Measurements from ENCODE around the gene RNU5D-1. TPM values are rescaled to one million over a fixed set of nuclear protein-coding genes. Genes with fewer than 3 reads are reported as not detected.

Gene RNU5D-1
- total RNA-seq, 1 donor from 2014 or later: not detected

GRCh38 chr1:44733365-44733764, 2.4 kb upstream of the RNU5D-1 start:
- Mint-ChIP-seq H3K27ac (ENCODE audit: unreplicated experiment) (no peak overlapping the region), H3K9me3 (ENCODE audit: unreplicated experiment) (no peaks in the 10 kb centered on the region), H3K4me3 (ENCODE audit: unreplicated experiment) (no peak overlapping the region), H3K4me1 (ENCODE audit: unreplicated experiment) (peaks cover 10% of the 10 kb centered on the region), H3K27me3 (ENCODE audit: unreplicated experiment) (peaks cover 5% of the 10 kb centered on the region), H3K36me3 (ENCODE audit: low read depth, unreplicated experiment) (peaks cover 4% of the 10 kb centered on the region)
- TF ChIP-seq, protein P1, sequence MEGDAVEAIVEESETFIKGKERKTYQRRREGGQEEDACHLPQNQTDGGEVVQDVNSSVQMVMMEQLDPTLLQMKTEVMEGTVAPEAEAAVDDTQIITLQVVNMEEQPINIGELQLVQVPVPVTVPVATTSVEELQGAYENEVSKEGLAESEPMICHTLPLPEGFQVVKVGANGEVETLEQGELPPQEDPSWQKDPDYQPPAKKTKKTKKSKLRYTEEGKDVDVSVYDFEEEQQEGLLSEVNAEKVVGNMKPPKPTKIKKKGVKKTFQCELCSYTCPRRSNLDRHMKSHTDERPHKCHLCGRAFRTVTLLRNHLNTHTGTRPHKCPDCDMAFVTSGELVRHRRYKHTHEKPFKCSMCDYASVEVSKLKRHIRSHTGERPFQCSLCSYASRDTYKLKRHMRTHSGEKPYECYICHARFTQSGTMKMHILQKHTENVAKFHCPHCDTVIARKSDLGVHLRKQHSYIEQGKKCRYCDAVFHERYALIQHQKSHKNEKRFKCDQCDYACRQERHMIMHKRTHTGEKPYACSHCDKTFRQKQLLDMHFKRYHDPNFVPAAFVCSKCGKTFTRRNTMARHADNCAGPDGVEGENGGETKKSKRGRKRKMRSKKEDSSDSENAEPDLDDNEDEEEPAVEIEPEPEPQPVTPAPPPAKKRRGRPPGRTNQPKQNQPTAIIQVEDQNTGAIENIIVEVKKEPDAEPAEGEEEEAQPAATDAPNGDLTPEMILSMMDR (IDR thresholded peaks at IDR 0.05; ENCODE audit: unreplicated experiment): no peak
- DNase-seq (ENCODE audit: low spot score): no peak

DNA sequence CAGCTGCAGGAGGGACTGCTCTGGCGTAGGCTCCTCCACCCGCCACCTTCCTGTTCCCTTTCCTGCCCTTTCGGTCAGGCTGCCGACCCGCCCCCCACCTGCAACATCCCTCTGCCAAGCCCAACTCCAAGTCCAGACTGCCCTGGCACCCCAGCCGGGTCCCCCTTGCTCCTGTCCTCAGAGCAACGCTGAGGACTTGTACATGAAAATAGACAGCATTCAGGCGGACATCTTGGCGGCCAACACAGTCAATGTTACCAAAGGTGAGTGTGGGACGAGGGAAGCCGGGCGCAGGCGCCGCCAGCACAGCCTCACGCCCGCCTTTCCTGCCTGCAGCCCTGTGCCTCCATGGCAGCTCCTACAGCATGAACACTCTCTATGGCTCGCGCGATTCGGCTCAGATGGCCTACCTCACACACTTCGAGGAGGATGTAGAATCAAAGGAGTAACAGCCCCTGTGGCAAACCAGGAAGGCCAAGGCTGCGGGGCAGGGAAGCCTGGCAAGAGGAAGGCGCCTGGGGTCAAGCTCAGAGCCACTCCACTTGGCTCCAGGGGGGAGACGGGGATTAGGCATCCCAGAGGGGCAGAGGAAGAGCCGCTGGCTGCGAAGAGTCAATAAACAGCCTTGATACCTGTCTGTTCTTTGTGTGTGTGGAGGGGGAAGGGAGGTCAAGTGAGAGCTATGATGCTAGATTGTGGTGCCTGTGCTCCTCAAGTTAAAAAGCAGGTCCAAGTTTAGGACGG, 5.8 kb downstream of the RNU5D-1 start:
- peak overlapping the region; percentile 48 for H3K27ac Mint-ChIP-seq (ENCODE audit: unreplicated experiment)

DNA sequence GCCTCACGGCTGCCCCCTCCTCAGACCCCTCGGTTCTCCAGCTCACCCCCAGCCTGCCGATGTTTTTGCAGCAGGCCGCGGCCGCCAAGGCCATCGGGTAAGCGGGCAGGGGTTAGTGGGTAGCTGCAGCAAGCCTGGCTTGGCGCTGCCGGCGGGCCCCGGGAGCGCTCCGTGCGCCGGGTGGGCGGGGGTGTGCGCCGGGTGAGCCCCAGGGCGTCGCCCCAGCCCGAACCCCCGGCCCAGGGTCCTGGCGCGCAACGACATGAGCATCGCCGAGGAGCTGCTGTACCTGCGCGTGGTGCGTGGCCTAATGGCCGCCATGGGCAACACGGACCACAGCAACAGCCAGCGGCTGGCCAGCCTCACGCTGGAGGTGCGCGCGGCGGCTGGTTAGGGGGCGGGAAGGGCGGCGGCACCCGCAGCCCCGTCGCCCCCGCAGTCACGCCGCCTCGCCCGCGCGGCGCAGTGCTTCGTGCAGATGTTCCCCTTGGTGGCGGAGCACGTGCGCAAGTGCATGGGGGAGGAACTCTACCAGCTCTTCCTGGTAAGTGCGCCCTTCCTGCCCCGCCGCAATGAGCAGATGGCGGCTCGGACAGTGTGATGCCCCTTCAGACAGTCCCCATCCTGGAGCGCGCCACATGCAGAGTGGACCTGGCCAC, 6.5 kb downstream of the RNU5D-1 start:
- H3K27ac Mint-ChIP-seq (ENCODE audit: unreplicated experiment): no peak overlapping the region

More for the DNA sequence above, 5.8 kb downstream of the RNU5D-1 start:
- Mint-ChIP-seq H3K4me1 (ENCODE audit: unreplicated experiment) (peaks cover 14% of the 10 kb centered on the region), H3K27me3 (ENCODE audit: unreplicated experiment) (peaks cover 7% of the 10 kb centered on the region), H3K9me3 (ENCODE audit: unreplicated experiment) (no peaks in the 10 kb centered on the region), H3K36me3 (ENCODE audit: low read depth, unreplicated experiment) (no peaks in the 10 kb centered on the region), H3K4me3 (ENCODE audit: unreplicated experiment) (no peak overlapping the region)
- DNase-seq (ENCODE audit: low spot score): no peak
- TF ChIP-seq, protein P1 (IDR thresholded peaks at IDR 0.05; ENCODE audit: unreplicated experiment): no peak

DNA sequence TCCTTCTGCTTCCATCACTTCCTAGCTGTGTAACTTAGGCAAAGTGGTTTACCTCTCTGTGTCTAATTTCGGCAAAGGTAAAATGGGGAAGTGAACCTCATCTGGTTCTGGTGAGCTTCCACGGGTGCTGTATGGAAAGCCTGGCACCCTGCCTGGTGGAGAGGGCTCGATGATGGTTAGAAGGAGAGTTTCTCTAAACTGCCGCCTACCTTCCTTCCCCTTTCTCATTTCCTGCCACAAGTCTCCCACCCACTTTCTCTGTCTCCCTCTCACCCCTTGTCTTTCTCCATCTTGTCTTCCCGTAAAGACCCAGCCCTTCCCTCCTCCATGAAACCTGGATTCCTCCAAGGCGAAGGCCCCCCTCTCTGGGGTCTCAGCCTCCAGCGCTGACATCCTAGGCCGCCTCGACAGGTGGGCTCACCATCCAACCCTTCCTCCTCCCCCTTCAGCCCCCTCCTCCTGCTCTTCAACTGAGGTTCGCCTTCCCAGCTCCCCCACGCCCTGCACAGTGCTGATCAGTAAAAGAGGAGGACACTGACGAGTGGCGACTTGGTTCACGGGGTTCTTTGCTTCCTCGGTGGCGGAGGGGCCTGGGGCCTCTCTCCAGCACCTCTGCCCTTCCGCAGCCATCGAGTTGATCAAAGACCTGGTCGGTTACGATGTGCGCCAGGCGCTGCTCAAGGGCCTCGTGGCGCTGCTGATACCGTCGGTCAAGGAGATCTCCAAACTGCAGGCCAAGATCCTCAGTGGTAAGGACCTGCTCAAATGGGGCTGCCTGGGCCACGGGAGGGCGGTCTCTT, 7.3 kb downstream of the RNU5D-1 start:
- DNase-seq (ENCODE audit: low spot score): no peak
- Mint-ChIP-seq H3K27ac (ENCODE audit: unreplicated experiment) (no peak overlapping the region), H3K4me3 (ENCODE audit: unreplicated experiment) (no peak overlapping the region), H3K4me1 (ENCODE audit: unreplicated experiment) (peaks cover 14% of the 10 kb centered on the region), H3K9me3 (ENCODE audit: unreplicated experiment) (no peaks in the 10 kb centered on the region), H3K36me3 (ENCODE audit: low read depth, unreplicated experiment) (no peaks in the 10 kb centered on the region), H3K27me3 (ENCODE audit: unreplicated experiment) (peaks cover 8% of the 10 kb centered on the region)
- TF ChIP-seq, protein P1 (IDR thresholded peaks at IDR 0.05; ENCODE audit: unreplicated experiment): no peak

More for the DNA sequence above, 6.5 kb downstream of the RNU5D-1 start:
- Mint-ChIP-seq H3K4me3 (ENCODE audit: unreplicated experiment) (no peak overlapping the region), H3K4me1 (ENCODE audit: unreplicated experiment) (peaks cover 14% of the 10 kb centered on the region), H3K9me3 (ENCODE audit: unreplicated experiment) (no peaks in the 10 kb centered on the region), H3K36me3 (ENCODE audit: low read depth, unreplicated experiment) (no peaks in the 10 kb centered on the region), H3K27me3 (ENCODE audit: unreplicated experiment) (peaks cover 5% of the 10 kb centered on the region)
- DNase-seq (ENCODE audit: low spot score): no peak
- TF ChIP-seq, protein P1 (IDR thresholded peaks at IDR 0.05; ENCODE audit: unreplicated experiment): no peak

All from endothelial cell (in vitro differentiated cells).